ENCODE measurements around the gene CAPN14.

- no peak for TF ChIP-seq TOX (CRISPR knock-in tag; IDR thresholded peaks at IDR 0.05; ENCODE audit: borderline replicate concordance)
- TF ChIP-seq ZFP30 (CRISPR knock-in tag; IDR thresholded peaks at IDR 0.05), result no peak
- TF ChIP-seq GLIS3 (CRISPR knock-in tag; IDR thresholded peaks at IDR 0.05), result no peak
- no peak for TF ChIP-seq ZFP3 (CRISPR knock-in tag; IDR thresholded peaks at IDR 0.05)
- no peak for TF ChIP-seq CREB5 (CRISPR knock-in tag; IDR thresholded peaks at IDR 0.05; ENCODE audit: low read depth)
- no peak for TF ChIP-seq TCF4 (CRISPR knock-in tag; IDR thresholded peaks at IDR 0.05; ENCODE audit: borderline replicate concordance)
- TF ChIP-seq SNAI2 (CRISPR knock-in tag; IDR thresholded peaks at IDR 0.05), result no peak
- TF ChIP-seq CSRNP3 (CRISPR knock-in tag; IDR thresholded peaks at IDR 0.05), result no peak
- no peak for TF ChIP-seq PPARA (CRISPR knock-in tag; IDR thresholded peaks at IDR 0.05; ENCODE audit: borderline replicate concordance)
- no peak for TF ChIP-seq ISL1 (CRISPR knock-in tag; IDR thresholded peaks at IDR 0.05)
These were observed 6.4 kb upstream of the CAPN14 start for GRCh38 chr2:31223749-31224148.
